Mammary epithelial cell (primary cell): Measurements from ENCODE around the gene UBE4B.

Source experiments
- EZH2 ChIP-seq: IDR thresholded peaks from 2 replicates; pipeline ENCODE4 v1.6.1; 2012; ENCODE audit warnings: low read length, inconsistent platforms, borderline replicate concordance
- TF ChIP-seq, protein P1 (sequence below), 2 donors: IDR thresholded peaks in 1 of 2; conservative IDR thresholded peaks in 1 of 2; 2 replicates each; pipeline ENCODE4 v1.5.1; 2011 to 2012; ENCODE audit warnings: inconsistent platforms in 2 of 2, low read length in 2 of 2, mild to moderate bottlenecking in 2 of 2, control low read depth in 1 of 2, low read depth in 1 of 2; ENCODE audit not compliant: insufficient read depth in 1 of 2; ENCODE audit errors: extremely low read depth in 1 of 2

DNA sequence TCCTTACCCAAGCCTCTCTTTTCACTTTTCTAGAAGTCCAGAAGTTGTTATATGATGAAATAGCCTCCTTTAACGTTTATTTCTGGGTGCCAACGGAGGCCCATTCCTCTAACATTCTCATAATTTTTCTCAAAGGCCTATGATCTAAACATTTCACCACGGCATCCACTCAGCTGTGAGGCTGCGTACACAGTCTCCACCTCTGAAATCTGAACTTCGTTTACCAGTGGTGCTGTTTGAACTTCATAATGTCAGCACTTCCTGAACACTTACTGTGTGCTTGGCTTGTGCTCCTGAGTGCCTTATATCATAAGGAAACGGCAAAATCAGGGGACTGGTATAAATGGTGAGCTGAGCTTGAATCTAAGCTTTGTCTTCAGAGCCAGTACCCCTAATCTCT, 47.8 kb upstream of the UBE4B start:
- TF ChIP-seq EZH2, result no peak
- TF ChIP-seq, protein P1, sequence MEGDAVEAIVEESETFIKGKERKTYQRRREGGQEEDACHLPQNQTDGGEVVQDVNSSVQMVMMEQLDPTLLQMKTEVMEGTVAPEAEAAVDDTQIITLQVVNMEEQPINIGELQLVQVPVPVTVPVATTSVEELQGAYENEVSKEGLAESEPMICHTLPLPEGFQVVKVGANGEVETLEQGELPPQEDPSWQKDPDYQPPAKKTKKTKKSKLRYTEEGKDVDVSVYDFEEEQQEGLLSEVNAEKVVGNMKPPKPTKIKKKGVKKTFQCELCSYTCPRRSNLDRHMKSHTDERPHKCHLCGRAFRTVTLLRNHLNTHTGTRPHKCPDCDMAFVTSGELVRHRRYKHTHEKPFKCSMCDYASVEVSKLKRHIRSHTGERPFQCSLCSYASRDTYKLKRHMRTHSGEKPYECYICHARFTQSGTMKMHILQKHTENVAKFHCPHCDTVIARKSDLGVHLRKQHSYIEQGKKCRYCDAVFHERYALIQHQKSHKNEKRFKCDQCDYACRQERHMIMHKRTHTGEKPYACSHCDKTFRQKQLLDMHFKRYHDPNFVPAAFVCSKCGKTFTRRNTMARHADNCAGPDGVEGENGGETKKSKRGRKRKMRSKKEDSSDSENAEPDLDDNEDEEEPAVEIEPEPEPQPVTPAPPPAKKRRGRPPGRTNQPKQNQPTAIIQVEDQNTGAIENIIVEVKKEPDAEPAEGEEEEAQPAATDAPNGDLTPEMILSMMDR (conservative IDR thresholded peaks at IDR 0.05 in 1 of 2, IDR thresholded peaks at IDR 0.05 in 1 of 2; ENCODE audit: extremely low read depth in 1 of 2, insufficient read depth in 1 of 2, low read depth in 1 of 2, low read length in 2 of 2), result no peak
